HG02610 (cell line): ENCODE measurements around the gene CEP112.
"Not testable (repeated sequence)": the region's sequence is repeated elsewhere in the genome, so short reads cannot be mapped to it uniquely, and the experiment has no call there.

Experiments
- ATAC-seq: cut with Tn5 transposase; IDR thresholded peaks from one replicate; pipeline ENCODE4 v1.9.1; 2021; ENCODE audit warnings: mild to moderate bottlenecking, moderate library complexity; ENCODE audit not compliant: unreplicated experiment

Gene CEP112

GRCh38 chr17:66087073-66087472 lies 104.9 kb downstream of the CEP112 start:
- ATAC-seq = no peak

GRCh38 chr17:66085221-66085620 lies 106.7 kb downstream of the CEP112 start:
- ATAC-seq = no peak

GRCh38 chr17:66080670-66081069 lies 111.3 kb downstream of the CEP112 start:
- ATAC-seq = not testable (repeated sequence)

- ATAC-seq = no peak
Observed at GRCh38 chr17:66076546-66077190, 115.3 kb downstream of the CEP112 start.

- no peak for ATAC-seq
Observed at GRCh38 chr17:66073384-66073783, 118.5 kb downstream of the CEP112 start.

GRCh38 chr17:66063686-66064085 lies 128.2 kb downstream of the CEP112 start:
- ATAC-seq = no peak

GRCh38 chr17:66056148-66056547 lies 135.8 kb downstream of the CEP112 start:
- ATAC-seq = no peak

- ATAC-seq = no peak
Observed at GRCh38 chr17:66054242-66054641, 137.7 kb downstream of the CEP112 start.

GRCh38 chr17:66044083-66044482 lies 147.8 kb downstream of the CEP112 start:
- ATAC-seq = no peak

GRCh38 chr17:66043419-66043818 lies 148.5 kb downstream of the CEP112 start:
- no peak for ATAC-seq

- ATAC-seq = no peak
Observed at GRCh38 chr17:66040402-66040801, 151.5 kb downstream of the CEP112 start.

- no peak for ATAC-seq
Observed at GRCh38 chr17:66038125-66038524, 153.8 kb downstream of the CEP112 start.

GRCh38 chr17:66037221-66037620 lies 154.7 kb downstream of the CEP112 start:
- ATAC-seq = no peak

GRCh38 chr17:66032082-66032712 lies 159.7 kb downstream of the CEP112 start:
- peak; percentile 84 for ATAC-seq

- no peak for ATAC-seq
Observed at GRCh38 chr17:66025551-66025950, 166.4 kb downstream of the CEP112 start.

GRCh38 chr17:66021757-66022156 lies 170.2 kb downstream of the CEP112 start:
- no peak for ATAC-seq

- no peak for ATAC-seq
Observed at GRCh38 chr17:66018786-66019185, 173.1 kb downstream of the CEP112 start.

- no peak for ATAC-seq
Observed at GRCh38 chr17:66016231-66016630, 175.7 kb downstream of the CEP112 start.

GRCh38 chr17:66008680-66009079 lies 183.3 kb downstream of the CEP112 start:
- no peak for ATAC-seq

- no peak for ATAC-seq
Observed at GRCh38 chr17:66006654-66007053, 185.3 kb downstream of the CEP112 start.

- no peak for ATAC-seq
Observed at GRCh38 chr17:66002812-66003211, 189.1 kb downstream of the CEP112 start.

- no peak for ATAC-seq
Observed at GRCh38 chr17:66002063-66002585, 189.8 kb downstream of the CEP112 start.
